SU-DHL-6 (cell line): Measurements from ENCODE around the gene TAGLN.

Experiments used
- H2AFZ ChIP-seq: fragments of 200-600 bp; sonication (generic); 2 replicates; pipeline ENCODE4 v1.6.1; 2014; ENCODE audit warnings: low read depth, mild to moderate bottlenecking, moderate library complexity, mixed read lengths, antibody characterized with exemption, low read length; ENCODE audit not compliant: severe bottlenecking
- H3F3A ChIP-seq: fragments of 200-600 bp; shearing (Covaris generic); 2 replicates; pipeline ENCODE4 v1.6.0; 2016; ENCODE audit warnings: antibody characterized with exemption, mild to moderate bottlenecking; ENCODE audit not compliant: insufficient read depth
- H3K27ac ChIP-seq: fragments of 200-600 bp; sonication (generic); 2 replicates; pipeline ENCODE4 v1.5.1; 2016; ENCODE audit warnings: low read depth, mild to moderate bottlenecking, low read length, moderate library complexity, mixed read lengths
- H3K27me3 ChIP-seq: fragments of 200-600 bp; sonication (generic), shearing (Covaris generic); 2 replicates; pipeline ENCODE4 v1.6.0; 2014; ENCODE audit warnings: mild to moderate bottlenecking, low read length
- H3K36me3 ChIP-seq: fragments of 200-600 bp; sonication (generic); 2 replicates; pipeline ENCODE4 v1.6.1; 2014; ENCODE audit warnings: mild to moderate bottlenecking, low read length, mixed read lengths
- H3K4me2 ChIP-seq: fragments of 300-600, 200-600 bp; shearing (Covaris generic), sonication (generic); 2 replicates; pipeline ENCODE4 v1.6.0; 2014; ENCODE audit warnings: low read length, low read depth, mild to moderate bottlenecking; ENCODE audit not compliant: poor library complexity, severe bottlenecking
- H3K4me3 ChIP-seq: fragments of 200-600 bp; sonication (generic); 2 replicates; pipeline ENCODE4 v1.5.1; 2014; ENCODE audit warnings: antibody characterized with exemption, low read length, mild to moderate bottlenecking, mixed read lengths; ENCODE audit not compliant: insufficient read depth, poor library complexity, severe bottlenecking
- H3K79me2 ChIP-seq: fragments of 200-600 bp; sonication (generic); 2 replicates; pipeline ENCODE4 v1.6.1; 2014; ENCODE audit warnings: mild to moderate bottlenecking, low read length, moderate library complexity; ENCODE audit not compliant: insufficient read depth
- H3K9ac ChIP-seq: fragments of 200-600 bp; sonication (generic); 2 replicates; pipeline ENCODE4 v1.7.0; 2014; ENCODE audit warnings: mild to moderate bottlenecking, low read length
- H3K9me2 ChIP-seq: fragments of 200-600 bp; sonication (generic); replicated peaks from 2 replicates; pipeline ENCODE4 v1.6.1; 2014; ENCODE audit warnings: low read length; ENCODE audit not compliant: insufficient read depth
- H3K9me3 ChIP-seq: fragments of 200-600 bp; sonication (generic); 2 replicates; pipeline ENCODE4 v1.6.1; 2014; ENCODE audit warnings: low read length, mixed read lengths; ENCODE audit not compliant: insufficient read depth
- H4K20me1 ChIP-seq: fragments of 200-600 bp; sonication (generic); 2 replicates; pipeline ENCODE4 v1.6.1; 2014; ENCODE audit warnings: low read depth, mild to moderate bottlenecking, antibody characterized with exemption, low read length, moderate library complexity, mixed read lengths
- EZH2phosphoT487 ChIP-seq: fragments of 200-600 bp; sonication (generic), shearing (Covaris generic); conservative IDR thresholded peaks from 2 replicates; pipeline ENCODE4 v1.6.1; 2018; ENCODE audit warnings: mild to moderate bottlenecking, antibody characterized with exemption, low read length, moderate library complexity, mixed read lengths
- TF ChIP-seq, protein P1 (sequence below): fragments of 200-600 bp; sonication (generic); IDR thresholded peaks from one replicate; pipeline ENCODE4 v1.5.1; 2017; ENCODE audit warnings: antibody characterized with exemption, mild to moderate bottlenecking, low read length, moderate library complexity; ENCODE audit not compliant: insufficient read depth, poor library complexity, severe bottlenecking

The TAGLN gene

GRCh38 chr11:117199053-117199915, at the start of gene TAGLN:
TSS of gene TAGLN (plus strand) at chr11:117199370. CDS start at chr11:117203014, 3,644 bp downstream.
- H2AFZ ChIP-seq, result no peak within 1 kb of the TSS
- H3K9me3 ChIP-seq, result no peaks in the 10 kb centered on the region
- no peaks in the 10 kb centered on the region for H3F3A ChIP-seq
- H3K27me3 ChIP-seq, result no peaks in the 10 kb centered on the region
- H4K20me1 ChIP-seq, result no peaks in the 10 kb centered on the region
- no peak within 1 kb of the TSS for H3K4me2 ChIP-seq
- TF ChIP-seq EZH2phosphoT487, result no peak
- TF ChIP-seq, protein P1, sequence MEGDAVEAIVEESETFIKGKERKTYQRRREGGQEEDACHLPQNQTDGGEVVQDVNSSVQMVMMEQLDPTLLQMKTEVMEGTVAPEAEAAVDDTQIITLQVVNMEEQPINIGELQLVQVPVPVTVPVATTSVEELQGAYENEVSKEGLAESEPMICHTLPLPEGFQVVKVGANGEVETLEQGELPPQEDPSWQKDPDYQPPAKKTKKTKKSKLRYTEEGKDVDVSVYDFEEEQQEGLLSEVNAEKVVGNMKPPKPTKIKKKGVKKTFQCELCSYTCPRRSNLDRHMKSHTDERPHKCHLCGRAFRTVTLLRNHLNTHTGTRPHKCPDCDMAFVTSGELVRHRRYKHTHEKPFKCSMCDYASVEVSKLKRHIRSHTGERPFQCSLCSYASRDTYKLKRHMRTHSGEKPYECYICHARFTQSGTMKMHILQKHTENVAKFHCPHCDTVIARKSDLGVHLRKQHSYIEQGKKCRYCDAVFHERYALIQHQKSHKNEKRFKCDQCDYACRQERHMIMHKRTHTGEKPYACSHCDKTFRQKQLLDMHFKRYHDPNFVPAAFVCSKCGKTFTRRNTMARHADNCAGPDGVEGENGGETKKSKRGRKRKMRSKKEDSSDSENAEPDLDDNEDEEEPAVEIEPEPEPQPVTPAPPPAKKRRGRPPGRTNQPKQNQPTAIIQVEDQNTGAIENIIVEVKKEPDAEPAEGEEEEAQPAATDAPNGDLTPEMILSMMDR, result no peak
- no peaks in the 10 kb centered on the region for H3K36me3 ChIP-seq
- no peak within 1 kb of the TSS for H3K4me3 ChIP-seq
- no peak within 1 kb of the TSS for H3K27ac ChIP-seq
- H3K9ac ChIP-seq, result no peak within 1 kb of the TSS
- H3K9me2 ChIP-seq, result no peaks in the 10 kb centered on the region
- H3K79me2 ChIP-seq, result no peaks in the 10 kb centered on the region

- TF ChIP-seq, protein P1, result no peak
- TF ChIP-seq EZH2phosphoT487, result no peak
- Histone ChIP-seq H3K4me2 (no peak overlapping the region), H3K9ac (no peak overlapping the region)
Observed at GRCh38 chr11:117152066-117152465, 47.1 kb upstream of the TAGLN start.

DNA sequence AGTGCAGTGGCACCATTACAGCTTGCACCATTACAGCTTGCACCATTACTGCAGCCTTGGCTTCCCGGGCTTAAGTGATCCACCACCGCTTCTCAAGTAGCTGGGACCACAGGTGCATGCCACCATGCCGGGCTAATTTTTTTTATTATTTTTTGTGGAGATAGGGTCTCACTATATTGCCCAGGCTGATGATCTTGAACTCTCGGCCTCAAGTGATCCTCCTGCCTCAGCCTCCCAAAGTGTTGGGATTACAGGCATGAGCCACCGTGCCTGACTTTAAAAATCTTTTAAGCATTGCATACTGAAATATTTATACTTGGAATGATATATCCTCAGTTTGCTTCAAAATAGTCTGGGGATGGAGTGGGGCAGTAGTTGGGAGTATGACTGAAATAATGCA, 44.7 kb upstream of the TAGLN start:
- H3K4me2 ChIP-seq, result no peak overlapping the region
- no peaks in the 10 kb centered on the region for H3K9me2 ChIP-seq
- no peaks in the 10 kb centered on the region for H3K9me3 ChIP-seq
- peaks cover 27% of the 10 kb centered on the region for H4K20me1 ChIP-seq
- H3K4me3 ChIP-seq, result no peak overlapping the region
- H3K36me3 ChIP-seq, result peaks cover 14% of the 10 kb centered on the region; the same call in 1 of the 2 replicates
- H3K9ac ChIP-seq, result no peak overlapping the region
- no peak overlapping the region for H2AFZ ChIP-seq
- no peaks in the 10 kb centered on the region for H3K27me3 ChIP-seq
- TF ChIP-seq, protein P1, result no peak
- TF ChIP-seq EZH2phosphoT487, result no peak
- peaks cover 98% of the 10 kb centered on the region for H3K79me2 ChIP-seq
- no peak overlapping the region for H3K27ac ChIP-seq
- H3F3A ChIP-seq, result peaks cover 3% of the 10 kb centered on the region; the same call in 1 of the 2 replicates

More at GRCh38 chr11:117152066-117152465, 47.1 kb upstream of the TAGLN start:
- Histone ChIP-seq H3K9me3 (no peaks in the 10 kb centered on the region), H3F3A (peaks cover 3% of the 10 kb centered on the region; the same call in 1 of the 2 replicates), H3K4me3 (no peak overlapping the region), H3K79me2 (peaks cover 99% of the 10 kb centered on the region), H3K27ac (no peak overlapping the region), H3K36me3 (peaks cover 16% of the 10 kb centered on the region; the same call in 1 of the 2 replicates), H4K20me1 (peaks cover 36% of the 10 kb centered on the region), H3K9me2 (no peaks in the 10 kb centered on the region), H2AFZ (no peak overlapping the region), H3K27me3 (no peaks in the 10 kb centered on the region)
